RWPE2 (cell line): ENCODE results near the gene RBM6.

Source experiments
- ATAC-seq: fragments of 200-7000 bp; cut with Tn5 transposase; 3 replicates; pipeline ENCODE4 v1.9.1; 2021; ENCODE audit warnings: low read depth
- DNase-seq: peaks from one replicate; pipeline ENCODE4 v3.0.0-alpha.2; 2020; ENCODE audit warnings: low spot score
- H3K27ac ChIP-seq: fragments of 450-650 bp; 2 replicates; pipeline ENCODE4 v1.5.1; 2017; ENCODE audit warnings: mild to moderate bottlenecking; ENCODE audit not compliant: poor library complexity, severe bottlenecking
- H3K27me3 ChIP-seq: fragments of 250-450 bp; sonication (Bioruptor Pico); 2 replicates; pipeline ENCODE4 v1.5.1; 2021; ENCODE audit warnings: mild to moderate bottlenecking, moderate library complexity; ENCODE audit not compliant: insufficient read depth, poor library complexity, severe bottlenecking
- H3K36me3 ChIP-seq: fragments of 250-450 bp; sonication (Bioruptor Pico); 2 replicates; pipeline ENCODE4 v1.5.1; 2020; ENCODE audit warnings: low read depth, mild to moderate bottlenecking, moderate library complexity
- H3K4me1 ChIP-seq: fragments of 250-450 bp; sonication (Bioruptor Pico); 2 replicates; pipeline ENCODE4 v1.5.1; 2021; ENCODE audit warnings: mild to moderate bottlenecking, moderate library complexity; ENCODE audit not compliant: insufficient read depth, poor library complexity, severe bottlenecking
- H3K4me3 ChIP-seq: fragments of 250-450 bp; sonication (Bioruptor Pico); 2 replicates; pipeline ENCODE4 v1.5.1; 2021; ENCODE audit warnings: mild to moderate bottlenecking, moderate library complexity; ENCODE audit not compliant: severe bottlenecking
- H3K9me3 ChIP-seq: fragments of 250-450 bp; sonication (Bioruptor Pico); 2 replicates; pipeline ENCODE4 v1.5.1; 2021; ENCODE audit warnings: mild to moderate bottlenecking, moderate library complexity; ENCODE audit not compliant: severe bottlenecking
- CTCF ChIP-seq: fragments of 450-650 bp; IDR thresholded peaks from one replicate; pipeline ENCODE4 v1.5.1; 2017; ENCODE audit warnings: mild to moderate bottlenecking, moderate library complexity; ENCODE audit not compliant: poor library complexity, severe bottlenecking

Gene RBM6

GRCh38 chr3:49992326-49992725 is 52.4 kb downstream of the RBM6 start:
- H3K4me3 ChIP-seq = no peak overlapping the region
- H3K4me1 ChIP-seq = no peaks in the 10 kb centered on the region
- TF ChIP-seq CTCF = no peak
- peaks cover 27% of the 10 kb centered on the region for H3K36me3 ChIP-seq
- no peaks in the 10 kb centered on the region for H3K9me3 ChIP-seq
- H3K27ac ChIP-seq = no peak overlapping the region
- no peak for DNase-seq
- no peak for ATAC-seq
- no peaks in the 10 kb centered on the region for H3K27me3 ChIP-seq

- DNase-seq = no peak
- Histone ChIP-seq H3K27me3 (no peaks in the 10 kb centered on the region), H3K4me3 (no peak overlapping the region), H3K9me3 (no peaks in the 10 kb centered on the region), H3K27ac (no peak overlapping the region), H3K36me3 (peaks cover 17% of the 10 kb centered on the region), H3K4me1 (no peaks in the 10 kb centered on the region)
- no peak for ATAC-seq
- TF ChIP-seq CTCF = no peak
These were observed 54.5 kb downstream of the RBM6 start for GRCh38 chr3:49994476-49994875.

DNA sequence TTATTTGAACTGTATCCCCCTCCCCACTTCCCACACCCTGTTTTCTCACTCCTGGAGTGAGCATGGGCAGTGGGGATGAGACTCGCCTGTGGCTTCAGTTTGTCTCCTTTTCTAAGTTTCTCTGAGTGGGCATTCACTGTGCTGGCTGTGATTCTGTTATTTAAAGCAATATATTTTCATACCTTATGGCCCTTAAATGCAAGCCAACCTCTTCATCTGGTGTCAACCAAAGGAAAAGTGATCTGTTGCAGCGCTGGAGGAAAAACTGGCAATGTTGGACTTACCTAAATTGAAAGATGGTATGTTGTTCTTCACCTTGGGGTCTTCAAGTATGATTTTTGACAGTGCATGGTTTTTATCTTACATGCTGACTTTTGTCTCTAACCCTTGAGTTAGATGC is 56.1 kb downstream of the RBM6 start:
- no peak for TF ChIP-seq CTCF
- Histone ChIP-seq H3K27me3 (no peaks in the 10 kb centered on the region), H3K4me3 (no peak overlapping the region), H3K9me3 (no peaks in the 10 kb centered on the region), H3K4me1 (no peaks in the 10 kb centered on the region), H3K27ac (no peak overlapping the region), H3K36me3 (peaks cover 15% of the 10 kb centered on the region)
- DNase-seq (no peak), ATAC-seq (no peak)

GRCh38 chr3:49997862-49998261 is 57.9 kb downstream of the RBM6 start:
- TF ChIP-seq CTCF = no peak
- H3K4me3 ChIP-seq = no peak overlapping the region
- no peaks in the 10 kb centered on the region for H3K27me3 ChIP-seq
- H3K4me1 ChIP-seq = no peaks in the 10 kb centered on the region
- DNase-seq = no peak
- H3K27ac ChIP-seq = no peak overlapping the region
- peaks cover 12% of the 10 kb centered on the region for H3K36me3 ChIP-seq
- ATAC-seq = no peak
- H3K9me3 ChIP-seq = no peaks in the 10 kb centered on the region

DNA sequence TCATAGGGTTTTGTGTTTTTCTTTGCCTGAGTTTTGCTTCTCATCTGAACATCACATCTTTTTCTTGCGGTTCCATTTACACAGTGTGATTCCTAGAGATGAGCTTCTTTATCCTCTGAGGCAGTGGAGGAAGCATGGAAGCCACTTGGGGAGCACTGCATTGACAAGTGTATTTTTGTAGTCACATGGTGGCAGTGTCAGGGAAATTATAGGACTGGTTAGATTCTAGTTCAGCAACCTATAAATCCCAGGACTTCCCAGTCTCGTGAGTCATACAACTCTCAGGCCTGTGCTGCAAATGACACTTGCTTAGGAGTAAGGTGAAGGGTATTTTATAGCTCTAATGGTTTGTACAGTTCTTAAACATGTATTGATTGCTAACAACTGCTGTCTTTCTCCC is 58.4 kb downstream of the RBM6 start:
- Histone ChIP-seq H3K27me3 (no peaks in the 10 kb centered on the region), H3K4me1 (no peaks in the 10 kb centered on the region), H3K9me3 (no peaks in the 10 kb centered on the region), H3K27ac (no peak overlapping the region), H3K36me3 (peaks cover 9% of the 10 kb centered on the region), H3K4me3 (no peak overlapping the region)
- peak; percentile 75 for ATAC-seq
- TF ChIP-seq CTCF = no peak
- DNase-seq = no peak
